ENCODE data around the gene SELENOH.
A peak's percentile ranks its signal among the peaks of the same experiment; 100 is the strongest.

SELENOH gene

GRCh38 chr11:57771365-57771764, 30.1 kb downstream of the SELENOH start:
- ATAC-seq, result no peak
- TF ChIP-seq ZFP30 (CRISPR knock-in tag; IDR thresholded peaks at IDR 0.05), result no peak
- TF ChIP-seq ZC3H10 (CRISPR knock-in tag; IDR thresholded peaks at IDR 0.05), result no peak
- no peak for TF ChIP-seq BACH2 (CRISPR knock-in tag; IDR thresholded peaks at IDR 0.05; ENCODE audit: borderline replicate concordance)
- TF ChIP-seq ISL1 (CRISPR knock-in tag; IDR thresholded peaks at IDR 0.05), result no peak
- TF ChIP-seq CREB5 (CRISPR knock-in tag; IDR thresholded peaks at IDR 0.05; ENCODE audit: low read depth), result no peak
- TF ChIP-seq PPARA (CRISPR knock-in tag; IDR thresholded peaks at IDR 0.05; ENCODE audit: borderline replicate concordance), result no peak
- no peak for TF ChIP-seq ZNF70 (CRISPR knock-in tag; IDR thresholded peaks at IDR 0.05)
- no peak for TF ChIP-seq PATZ1 (CRISPR knock-in tag; IDR thresholded peaks at IDR 0.05; ENCODE audit: borderline replicate concordance)
- TF ChIP-seq TOX (CRISPR knock-in tag; IDR thresholded peaks at IDR 0.05; ENCODE audit: borderline replicate concordance), result no peak
- TF ChIP-seq CSDC2 (CRISPR knock-in tag; IDR thresholded peaks at IDR 0.05), result no peak
- TF ChIP-seq TSHZ2 (CRISPR knock-in tag; IDR thresholded peaks at IDR 0.05), result no peak
- no peak for TF ChIP-seq ARNTL (CRISPR knock-in tag; IDR thresholded peaks at IDR 0.05; ENCODE audit: borderline replicate concordance, low read depth)
- no peak for TF ChIP-seq ZNF565 (CRISPR knock-in tag; conservative IDR thresholded peaks at IDR 0.05; ENCODE audit: low read depth)
- TF ChIP-seq TCF4 (CRISPR knock-in tag; IDR thresholded peaks at IDR 0.05; ENCODE audit: borderline replicate concordance), result no peak
- TF ChIP-seq ZFP3 (CRISPR knock-in tag; IDR thresholded peaks at IDR 0.05), result no peak
- TF ChIP-seq GLIS3 (CRISPR knock-in tag; IDR thresholded peaks at IDR 0.05), result no peak
- no peak for TF ChIP-seq SNAI2 (CRISPR knock-in tag; IDR thresholded peaks at IDR 0.05)
- TF ChIP-seq OSR1 (CRISPR knock-in tag; IDR thresholded peaks at IDR 0.05), result no peak
- TF ChIP-seq RARB (CRISPR knock-in tag; IDR thresholded peaks at IDR 0.05), result no peak

DNA sequence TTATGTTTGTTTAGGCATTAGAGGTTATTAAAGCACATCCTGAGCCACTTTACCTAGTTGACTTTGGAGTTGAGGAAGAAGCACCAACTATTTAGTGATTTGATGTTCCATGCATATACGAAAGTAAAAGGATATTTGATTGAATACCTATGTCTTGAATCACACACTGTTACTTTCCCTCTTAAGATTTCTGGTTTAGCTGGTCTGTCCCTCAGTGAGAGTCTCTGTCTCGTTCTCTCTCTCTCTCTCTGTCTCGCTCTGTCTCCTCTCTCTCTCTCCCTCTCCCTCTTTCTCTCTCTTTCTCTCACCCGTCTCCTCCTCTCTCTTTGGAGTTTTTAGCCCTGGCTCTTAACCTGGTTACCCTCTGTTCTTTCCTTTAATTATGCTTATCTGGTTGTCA, 31.3 kb downstream of the SELENOH start:
- peak; percentile 21; the same call in 2 of the 3 replicates for ATAC-seq
- TF ChIP-seq ZFP3 (CRISPR knock-in tag; IDR thresholded peaks at IDR 0.05) (no peak), OSR1 (CRISPR knock-in tag; IDR thresholded peaks at IDR 0.05) (no peak)

DNA sequence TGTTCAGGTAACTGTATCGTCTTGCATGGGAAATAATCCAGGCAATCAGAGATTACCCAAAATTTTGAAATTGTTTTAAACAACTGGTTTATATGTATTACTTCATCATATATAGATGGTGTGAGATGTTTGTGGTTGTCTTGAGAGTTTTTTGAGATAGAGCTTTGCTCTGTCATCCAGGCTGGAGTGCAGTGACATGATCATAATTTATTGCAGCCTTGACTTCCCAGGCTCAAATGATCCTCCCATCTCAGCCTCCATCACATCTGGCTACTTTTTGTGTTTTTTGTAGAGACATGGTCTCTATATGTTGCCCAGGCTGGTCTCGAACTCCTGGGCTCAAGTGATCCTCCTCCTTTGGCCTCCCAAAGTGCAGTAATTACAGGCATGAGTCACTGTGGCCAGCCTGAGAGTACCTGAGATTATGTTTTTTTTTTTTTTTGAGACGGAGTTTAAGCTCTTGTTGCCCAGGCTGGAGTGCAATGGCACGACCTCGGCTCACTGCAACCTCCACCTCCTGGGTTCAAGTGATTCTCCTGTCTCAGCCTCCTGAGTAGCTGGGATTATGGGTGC, 31.8 kb downstream of the SELENOH start:
- no peak for ATAC-seq
- TF ChIP-seq TSHZ2 (CRISPR knock-in tag; IDR thresholded peaks at IDR 0.05), result no peak

DNA sequence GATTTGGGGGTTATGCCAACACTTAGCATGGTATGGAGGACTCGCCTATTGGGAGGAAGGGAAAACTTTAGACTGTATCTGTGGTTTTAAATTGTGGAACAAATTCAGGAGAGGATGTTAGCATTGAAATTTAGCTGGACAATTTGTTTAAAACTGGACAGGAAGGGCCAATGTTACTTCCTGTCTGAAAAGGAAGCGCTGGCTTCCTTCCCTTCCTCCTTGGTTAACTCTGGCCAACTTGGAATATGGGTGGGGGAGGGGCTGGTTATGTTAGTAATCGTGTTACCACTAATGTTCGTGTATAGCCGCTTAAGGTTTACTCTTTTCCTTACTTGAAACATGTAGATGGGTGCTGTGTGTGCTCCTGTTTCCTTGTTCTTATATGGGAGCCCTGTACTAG, 34.2 kb downstream of the SELENOH start:
- no peak for ATAC-seq
- TF ChIP-seq SNAI2 (CRISPR knock-in tag; IDR thresholded peaks at IDR 0.05), result no peak
- TF ChIP-seq PPARA (CRISPR knock-in tag; IDR thresholded peaks at IDR 0.05; ENCODE audit: borderline replicate concordance), result no peak
- TF ChIP-seq ESRRG (CRISPR knock-in tag; IDR thresholded peaks at IDR 0.05), result no peak
- no peak for TF ChIP-seq ARNTL (CRISPR knock-in tag; IDR thresholded peaks at IDR 0.05; ENCODE audit: borderline replicate concordance, low read depth)
- TF ChIP-seq GLIS3 (CRISPR knock-in tag; IDR thresholded peaks at IDR 0.05), result no peak
- TF ChIP-seq ZFP3 (CRISPR knock-in tag; IDR thresholded peaks at IDR 0.05), result no peak
- TF ChIP-seq TSHZ2 (CRISPR knock-in tag; IDR thresholded peaks at IDR 0.05), result no peak
- no peak for TF ChIP-seq PATZ1 (CRISPR knock-in tag; IDR thresholded peaks at IDR 0.05; ENCODE audit: borderline replicate concordance)
- TF ChIP-seq CREB5 (CRISPR knock-in tag; IDR thresholded peaks at IDR 0.05; ENCODE audit: low read depth), result no peak
- no peak for TF ChIP-seq CSDC2 (CRISPR knock-in tag; IDR thresholded peaks at IDR 0.05)
- no peak for TF ChIP-seq TCF4 (CRISPR knock-in tag; IDR thresholded peaks at IDR 0.05; ENCODE audit: borderline replicate concordance)

Measured in SK-N-SH treated with all-trans-retinoic acid at 6 μM for 48 hours (cell line).